Right ventricle myocardium superior (tissue), 1 donor: ENCODE data around the gene HOXC12. TPM values are rescaled to one million over a fixed set of nuclear protein-coding genes. Genes with fewer than 3 reads are reported as not detected.

Experiments used
- ATAC-seq: fragments of 200-7000 bp; cut with Tn5 transposase; one replicate; pipeline ENCODE4 v1.9.1; 2020; ENCODE audit warnings: mild to moderate bottlenecking; ENCODE audit not compliant: poor library complexity
- DNase-seq: peaks from one replicate; pipeline ENCODE4 v3.0.0-alpha.2; 2020
- intact Hi-C: fragments of 100-400 bp; cut with DNase I; formaldehyde crosslinking; loops from one replicate; pipeline ENCODE4 v1.11.2; 2022
- total RNA-seq: library from RNA; stranded (reverse); fragmentation: NEBNext Ultra II Directional; extraction: Animal tissue kit (Norgen Biotek cat#: 25700); gene quantifications from one replicate; pipeline ENCODE4 v1.2.1, GENCODE V29; 2021
- donor health status: DM: no; HTN: yes; CAD: no; lungs with severe emphysema.

The HOXC12 gene
- total RNA-seq, 1 donor from 2014 or later: not detected

GRCh38 chr12:53967421-53967925, 12.8 kb downstream of the HOXC12 start:
- ATAC-seq (no peak), DNase-seq (no peak)
- intact Hi-C loops: no loop called here

- DNase-seq: no peak
- ATAC-seq: no peak
- intact Hi-C loops: no loop called here
These were observed 13.8 kb downstream of the HOXC12 start for GRCh38 chr12:53968214-53969127.

GRCh38 chr12:53969588-53970259, 15.0 kb downstream of the HOXC12 start:
- ATAC-seq (no peak), DNase-seq (no peak)
- intact Hi-C loops: no loop called here

DNA sequence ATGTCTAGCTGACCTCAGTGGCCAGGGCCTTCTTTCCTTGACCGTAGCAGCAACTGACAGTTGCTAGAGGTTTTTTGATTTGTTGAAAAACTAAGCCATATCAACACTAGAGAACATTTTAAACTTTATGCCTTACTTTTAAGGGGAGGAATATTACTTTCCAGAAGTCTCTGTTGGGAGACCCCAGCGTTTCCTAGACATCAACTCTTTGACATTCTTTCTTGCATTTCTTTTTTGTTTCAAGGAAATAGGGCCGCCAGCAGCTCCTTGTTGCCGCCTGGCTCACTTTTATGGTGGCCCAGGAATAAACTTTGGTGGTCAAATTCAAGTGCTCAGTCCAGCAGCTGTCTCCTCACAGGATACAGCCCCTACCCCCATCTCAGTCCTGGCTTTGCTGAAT, 15.7 kb downstream of the HOXC12 start:
- intact Hi-C loops: no loop called here
- DNase-seq: no peak
- no peak for ATAC-seq

DNA sequence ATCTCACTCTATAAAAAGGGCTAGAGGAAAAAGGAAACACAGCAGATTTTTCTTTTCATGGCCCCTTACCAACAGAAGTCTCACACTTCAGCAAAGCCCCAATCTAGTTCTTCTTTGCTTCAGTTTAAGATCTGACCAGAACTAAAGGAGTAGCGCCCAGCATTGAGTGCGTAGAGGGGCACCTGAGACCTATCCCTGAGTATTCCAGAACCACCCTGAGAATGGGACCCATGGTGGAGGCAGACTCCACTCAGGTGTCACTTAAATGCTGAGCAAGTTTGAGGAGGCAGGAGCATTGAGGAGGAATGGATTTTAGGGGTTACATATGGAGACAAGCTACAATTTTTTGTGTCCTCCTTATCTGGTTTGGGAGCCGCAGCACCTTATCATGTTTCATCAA, 16.4 kb downstream of the HOXC12 start:
- ATAC-seq: no peak
- no peak for DNase-seq
- intact Hi-C loops: no loop called here

GRCh38 chr12:53971686-53972085, 17.0 kb downstream of the HOXC12 start:
- ATAC-seq: no peak
- intact Hi-C loops: no loop called here
- no peak for DNase-seq

DNA sequence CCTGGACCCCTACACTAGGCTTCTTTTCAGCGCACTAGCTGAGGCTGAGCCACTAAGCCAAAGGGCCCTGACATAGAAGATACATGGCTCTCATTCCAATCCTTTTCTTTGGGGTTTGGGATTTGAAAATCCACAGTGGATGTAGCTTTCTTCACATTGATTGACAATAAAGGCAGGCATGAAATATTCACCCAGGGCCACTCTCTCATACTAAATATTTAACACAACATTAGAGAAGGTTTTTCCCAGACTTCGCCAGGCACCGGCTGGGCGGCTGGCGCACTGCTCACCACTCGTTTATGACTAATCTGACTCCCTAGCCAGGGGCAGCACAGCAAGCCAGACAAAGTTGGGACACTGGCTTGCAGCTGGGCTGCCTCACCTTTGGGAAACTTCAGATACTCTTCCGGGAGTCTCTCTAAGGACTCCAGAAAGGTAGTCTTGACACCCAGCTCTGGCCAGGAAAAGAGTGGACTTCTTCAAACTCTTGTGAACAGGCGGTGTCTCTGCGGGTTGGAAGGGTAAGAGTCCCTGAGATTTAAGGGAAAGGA, 17.5 kb downstream of the HOXC12 start:
- no peak for DNase-seq
- ATAC-seq: no peak
- intact Hi-C loops: no loop called here

DNA sequence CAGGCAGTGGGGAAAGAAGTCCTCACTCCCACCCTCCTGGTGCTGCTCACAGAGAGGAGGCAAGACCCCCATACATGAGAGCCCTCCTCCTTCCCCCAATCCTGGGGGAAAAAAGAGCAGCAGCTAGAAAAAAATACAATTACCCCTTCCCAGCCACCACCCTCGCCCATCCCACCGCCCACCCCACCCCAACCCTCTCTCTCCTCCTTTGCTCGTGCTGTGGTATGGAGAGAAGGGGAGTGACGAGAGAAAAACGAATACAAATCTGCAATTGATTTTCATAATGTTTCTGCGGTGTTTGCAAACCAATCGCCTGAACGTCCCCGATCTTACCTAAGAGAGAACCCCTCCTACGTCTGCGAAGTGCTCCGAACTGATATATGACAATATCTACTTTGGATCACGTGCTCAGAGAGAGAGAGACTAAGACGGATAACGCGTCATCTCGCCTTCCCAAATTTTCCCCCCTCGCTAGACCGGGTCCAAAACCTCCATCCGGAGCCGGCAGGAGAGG, 18.1 kb downstream of the HOXC12 start, which contains the start of gene HOXC11:
Gene HOXC11 (plus strand): TSS at position 405 of the 514 bp plus-strand sequence. CDS start 116 bp downstream, outside the sequence.
- ATAC-seq: no peak
- DNase-seq: no peak

GRCh38 chr12:53973236-53974042, 18.7 kb downstream of the HOXC12 start:
- ATAC-seq (no peak), DNase-seq (no peak)
- intact Hi-C loops: no loop called here

More for the DNA sequence above, 18.1 kb downstream of the HOXC12 start, which contains the start of gene HOXC11:
- intact Hi-C loops: no loop called here

- intact Hi-C loops: no loop called here
- DNase-seq (no peak), ATAC-seq (no peak)
These were observed 19.7 kb downstream of the HOXC12 start, which contains the start of gene HOTAIR for GRCh38 chr12:53974084-53975063. TSS of gene HOTAIR (minus strand) at chr12:53974954.

DNA sequence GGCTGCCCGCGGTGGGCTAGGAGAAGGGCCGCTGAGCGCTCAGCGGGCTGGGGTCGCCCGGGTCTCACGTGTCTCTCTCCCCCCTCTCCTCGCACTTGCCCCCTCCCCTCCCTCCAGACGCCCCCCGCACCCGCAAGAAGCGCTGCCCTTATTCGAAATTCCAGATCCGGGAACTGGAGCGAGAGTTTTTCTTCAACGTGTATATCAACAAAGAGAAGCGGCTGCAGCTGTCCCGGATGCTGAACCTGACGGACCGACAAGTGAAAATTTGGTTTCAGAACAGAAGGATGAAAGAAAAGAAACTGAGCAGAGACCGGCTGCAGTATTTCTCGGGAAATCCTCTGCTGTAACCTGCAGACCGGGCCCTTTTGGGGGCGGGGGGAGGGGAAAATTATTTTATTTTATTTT, 20.4 kb downstream of the HOXC12 start:
- intact Hi-C loops: no loop called here
- DNase-seq (no peak), ATAC-seq (no peak)

DNA sequence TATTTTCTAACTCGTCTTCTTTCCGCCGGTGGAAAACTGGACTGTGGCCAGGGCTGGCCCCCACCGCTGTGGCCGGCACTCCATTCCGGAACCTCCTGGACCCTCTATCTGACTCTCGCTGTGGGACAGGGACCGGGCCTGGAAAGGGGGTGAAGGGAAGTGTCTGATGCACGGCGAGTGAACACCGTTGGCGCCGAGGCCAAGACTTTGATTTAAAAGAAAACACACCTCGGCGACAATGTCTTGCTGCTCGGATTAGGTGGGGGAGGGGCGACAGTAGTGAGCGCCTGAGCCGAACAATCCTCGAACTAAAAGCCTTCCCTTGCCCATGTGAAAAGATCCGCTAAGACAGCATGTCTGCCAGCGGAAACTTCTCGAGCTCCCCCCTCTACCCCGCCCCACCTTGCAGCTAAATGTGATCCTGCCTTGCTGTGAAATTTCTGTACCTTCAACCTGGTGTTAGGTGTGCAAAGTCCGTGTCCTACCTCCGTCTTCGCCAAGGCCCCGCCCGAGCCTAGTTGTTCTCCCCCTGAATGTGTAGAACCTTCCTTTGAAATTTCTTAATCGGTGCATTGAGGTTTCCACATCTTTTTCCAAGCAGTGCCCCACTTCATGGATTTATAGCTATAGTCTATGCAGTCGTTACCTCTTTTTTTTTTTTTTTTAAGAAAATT, 20.9 kb downstream of the HOXC12 start:
- no peak for DNase-seq
- intact Hi-C loops: no loop called here
- no peak for ATAC-seq

GRCh38 chr12:53976172-53976822, 21.6 kb downstream of the HOXC12 start:
- intact Hi-C loops: no loop called here
- DNase-seq (no peak), ATAC-seq (no peak)

- no peak for ATAC-seq
- no peak for DNase-seq
- intact Hi-C loops: no loop called here
These were observed 22.3 kb downstream of the HOXC12 start for GRCh38 chr12:53976823-53977595.

DNA sequence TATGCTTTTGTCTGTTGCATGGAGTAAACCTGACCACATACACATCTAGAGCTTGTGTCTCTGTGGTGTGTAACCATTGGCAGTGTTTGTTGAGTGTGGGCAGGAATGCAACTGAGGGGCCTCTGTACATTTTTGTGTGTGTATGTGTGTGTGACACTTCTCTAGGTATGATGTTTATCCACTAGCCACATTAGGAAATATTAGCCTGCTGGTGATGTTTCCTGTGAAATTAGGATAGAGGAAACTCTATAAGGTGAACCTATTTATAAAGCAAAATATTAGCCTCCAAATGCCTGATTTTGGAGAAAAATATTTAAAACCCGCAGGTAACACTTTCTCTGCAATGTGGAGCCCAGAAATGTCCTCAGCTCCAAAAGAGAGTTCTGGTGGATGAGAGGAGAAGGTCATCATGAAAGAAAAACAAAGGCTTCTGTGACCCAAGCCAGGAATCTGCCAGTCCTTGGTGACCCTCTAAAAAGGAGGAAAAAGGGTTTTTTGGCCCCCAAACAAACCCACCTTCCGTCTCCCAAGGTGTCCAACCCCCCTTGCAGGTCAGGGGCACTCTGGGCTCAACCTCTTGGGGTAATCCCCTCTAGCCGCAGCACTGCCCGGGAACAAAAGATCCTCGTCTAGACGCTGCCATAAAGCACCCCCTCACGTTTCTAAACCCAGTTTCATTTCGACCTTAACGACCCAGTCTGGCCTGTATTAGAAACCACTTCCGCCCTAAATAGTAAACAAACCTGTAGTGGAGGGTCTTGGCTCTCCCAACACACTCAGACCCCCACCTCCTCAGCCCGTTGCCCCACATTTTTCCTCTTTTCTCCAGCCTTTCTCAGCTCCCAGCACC, 23.1 kb downstream of the HOXC12 start:
- no peak for ATAC-seq
- no peak for DNase-seq
- intact Hi-C loops: no loop called here
